Thyroid gland (tissue), 4 donors: Measurements from ENCODE around the gene RNF215. TPM values are rescaled to one million over a fixed set of nuclear protein-coding genes. Genes with fewer than 3 reads are reported as not detected.
A peak's percentile ranks its signal among the peaks of the same experiment; 100 is the strongest.

Source experiments
- DNase-seq, 2 donors: peaks; one replicate each; pipeline ENCODE4 v3.0.0-alpha.2; 2019
- H3K27ac ChIP-seq, 3 donors: fragments of 200-600 bp; sonication (generic); 1 replicate in 2 of 3; 2 replicates in 1 of 3; pipeline ENCODE4 v1.5.1; 2016 to 2019; ENCODE audit warnings: mild to moderate bottlenecking in 1 of 3, moderate library complexity in 1 of 3
- H3K27me3 ChIP-seq: fragments of 200-600 bp; sonication (generic); one replicate; pipeline ENCODE4 v1.5.1; 2019
- H3K36me3 ChIP-seq, 2 donors: fragments of 200-600 bp; sonication (generic); one replicate each; pipeline ENCODE4 v1.5.1; 2016 to 2019
- H3K4me1 ChIP-seq, 2 donors: fragments of 200-600 bp; sonication (generic); one replicate each; pipeline ENCODE4 v1.5.1; 2017 to 2019
- H3K4me3 ChIP-seq, 3 donors: fragments of 200-600 bp; sonication (generic); replicated peaks in 1 of 3; 1 replicate in 2 of 3; 2 replicates in 1 of 3; pipeline ENCODE4 v1.5.1; 2016; ENCODE audit warnings: mild to moderate bottlenecking in 1 of 3
- H3K9me3 ChIP-seq: fragments of 200-600 bp; sonication (generic); one replicate; pipeline ENCODE4 v1.5.1; 2017
- POLR2A ChIP-seq, 2 donors: fragments of 450-650 bp; IDR thresholded peaks; one replicate each; pipeline ENCODE4 v1.6.1; 2017; ENCODE audit warnings: antibody characterized with exemption in 2 of 2, mild to moderate bottlenecking in 2 of 2, moderate library complexity in 1 of 2
- WGBS, 2 donors: methylation state at CpG; one replicate each; pipeline ENCODE4 v1.1.5; 2017; 5-methylcytosine and 5-hydroxymethylcytosine counted together
- intact Hi-C: fragments of 100-400 bp; cut with DNase I; formaldehyde crosslinking; loops from one replicate; pipeline ENCODE4 v1.15.1; 2023
- total RNA-seq, 4 donors: library from RNA; depleted of rRNA; stranded (reverse); fragments of >200 nt; gene quantifications; one replicate each; pipeline ENCODE4 v1.2.3, GENCODE V29; 2016
- TF ChIP-seq, protein P1 (sequence below), 6 experiments: fragments of 200-600 bp in 3 of 6; fragments of 450-650 bp in 3 of 6; sonication (generic) in 3 of 6; IDR thresholded peaks; one replicate each; pipeline ENCODE4 v1.5.1; 2016 to 2019; ENCODE audit warnings: antibody characterized with exemption in 6 of 6, mild to moderate bottlenecking in 2 of 6, inconsistent platforms in 1 of 6, moderate library complexity in 1 of 6

RNF215 gene
- total RNA-seq, 4 donors from 2014 or later, result 14.8 to 25.5 (median 18.8) TPM

DNA sequence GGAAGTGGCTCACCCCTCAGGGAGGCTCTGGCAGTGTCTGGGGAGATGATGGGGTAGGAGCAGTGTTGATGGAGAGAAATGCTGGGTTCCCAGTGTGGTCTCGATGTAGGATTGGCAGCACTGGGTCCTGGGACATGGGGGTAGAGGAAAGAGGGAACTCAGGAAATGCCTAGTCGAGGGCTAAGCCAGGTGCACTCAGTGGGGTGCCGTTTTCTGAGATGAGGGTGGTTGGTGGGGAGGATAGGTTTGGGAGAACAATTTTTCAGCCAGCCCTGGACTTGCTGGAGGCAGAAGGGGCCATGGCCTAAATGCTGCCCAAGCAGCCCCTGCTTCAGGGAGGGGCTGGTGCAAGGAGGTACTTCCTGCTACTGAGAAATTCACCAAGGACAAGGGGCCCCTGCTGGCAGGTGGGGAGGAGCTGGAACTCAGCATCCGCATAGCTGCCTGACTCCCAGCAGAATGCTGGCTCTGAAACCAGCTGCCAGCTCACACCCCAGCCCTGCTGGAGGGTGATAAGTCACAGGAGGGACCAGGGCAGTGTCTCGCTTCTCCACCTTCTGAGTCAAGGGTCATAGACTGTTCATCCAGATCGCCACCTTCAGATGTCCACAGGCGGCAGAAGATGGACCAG lies 24.4 kb downstream of the RNF215 start:
- Histone ChIP-seq H3K9me3 (no peaks in the 10 kb centered on the region), H3K4me1 (peaks cover 0 to 2% of the 10 kb centered on the region in 2 donors), H3K27ac (no peak overlapping the region), H3K4me3 (no peak overlapping the region), H3K36me3 (no peaks in the 10 kb centered on the region), H3K27me3 (no peaks in the 10 kb centered on the region)
- intact Hi-C loops, result no loop called here
- WGBS, 2 donors, result 79 to 81% methylated on average over 7 of the region's 7 CpGs
- no peak for TF ChIP-seq POLR2A (IDR thresholded peaks at IDR 0.05)
- TF ChIP-seq, protein P1, sequence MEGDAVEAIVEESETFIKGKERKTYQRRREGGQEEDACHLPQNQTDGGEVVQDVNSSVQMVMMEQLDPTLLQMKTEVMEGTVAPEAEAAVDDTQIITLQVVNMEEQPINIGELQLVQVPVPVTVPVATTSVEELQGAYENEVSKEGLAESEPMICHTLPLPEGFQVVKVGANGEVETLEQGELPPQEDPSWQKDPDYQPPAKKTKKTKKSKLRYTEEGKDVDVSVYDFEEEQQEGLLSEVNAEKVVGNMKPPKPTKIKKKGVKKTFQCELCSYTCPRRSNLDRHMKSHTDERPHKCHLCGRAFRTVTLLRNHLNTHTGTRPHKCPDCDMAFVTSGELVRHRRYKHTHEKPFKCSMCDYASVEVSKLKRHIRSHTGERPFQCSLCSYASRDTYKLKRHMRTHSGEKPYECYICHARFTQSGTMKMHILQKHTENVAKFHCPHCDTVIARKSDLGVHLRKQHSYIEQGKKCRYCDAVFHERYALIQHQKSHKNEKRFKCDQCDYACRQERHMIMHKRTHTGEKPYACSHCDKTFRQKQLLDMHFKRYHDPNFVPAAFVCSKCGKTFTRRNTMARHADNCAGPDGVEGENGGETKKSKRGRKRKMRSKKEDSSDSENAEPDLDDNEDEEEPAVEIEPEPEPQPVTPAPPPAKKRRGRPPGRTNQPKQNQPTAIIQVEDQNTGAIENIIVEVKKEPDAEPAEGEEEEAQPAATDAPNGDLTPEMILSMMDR (IDR thresholded peaks at IDR 0.05), result no peak
- no peak for DNase-seq

DNA sequence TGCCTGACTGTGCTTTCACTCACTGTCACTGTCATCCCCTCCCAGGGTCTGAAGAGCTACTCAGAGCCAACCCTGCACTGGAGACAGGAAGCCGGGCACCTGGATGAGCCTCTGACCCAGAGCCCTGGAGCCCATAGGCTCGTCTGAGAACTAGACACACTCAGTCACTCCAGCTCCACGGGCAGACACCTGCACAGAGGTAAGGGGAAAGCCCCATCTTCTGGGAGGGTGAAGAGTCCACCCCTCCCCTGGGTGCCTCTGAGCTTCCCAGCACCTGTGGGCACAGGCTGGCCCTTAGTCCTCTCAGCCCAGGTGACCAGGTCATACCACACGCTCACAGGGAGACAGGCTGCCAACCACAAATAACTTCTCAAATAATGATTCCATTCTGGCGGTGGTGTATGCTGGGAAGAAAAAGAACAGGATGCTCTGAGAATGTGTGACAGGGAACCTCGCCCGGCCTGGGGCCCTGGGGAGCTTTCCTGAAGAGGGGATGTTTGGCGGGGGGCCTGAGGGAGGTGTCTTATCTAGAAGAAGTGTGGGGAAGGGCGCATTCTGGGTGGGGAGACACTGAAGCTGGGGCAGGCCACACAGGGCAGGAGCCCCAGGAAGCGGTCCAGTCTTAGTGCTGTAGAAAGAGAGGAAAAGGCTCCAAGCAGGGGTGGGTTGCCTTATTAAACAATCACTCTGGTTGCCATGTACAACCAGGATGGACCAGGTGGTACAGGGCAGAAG lies 25.1 kb downstream of the RNF215 start:
- WGBS, 2 donors, result 86 to 91% methylated on average over 9 of the region's 10 CpGs
- H3K4me1 ChIP-seq, result peaks cover 0 to 8% of the 10 kb centered on the region in 2 donors
- H3K27ac ChIP-seq, result no peak overlapping the region
- H3K36me3 ChIP-seq, result no peaks in the 10 kb centered on the region
- intact Hi-C loops, result no loop called here
- H3K27me3 ChIP-seq, result no peaks in the 10 kb centered on the region
- no peak for DNase-seq
- no peak overlapping the region for H3K4me3 ChIP-seq
- no peaks in the 10 kb centered on the region for H3K9me3 ChIP-seq
- no peak for TF ChIP-seq POLR2A (IDR thresholded peaks at IDR 0.05)
- TF ChIP-seq, protein P1 (IDR thresholded peaks at IDR 0.05), result no peak

DNA sequence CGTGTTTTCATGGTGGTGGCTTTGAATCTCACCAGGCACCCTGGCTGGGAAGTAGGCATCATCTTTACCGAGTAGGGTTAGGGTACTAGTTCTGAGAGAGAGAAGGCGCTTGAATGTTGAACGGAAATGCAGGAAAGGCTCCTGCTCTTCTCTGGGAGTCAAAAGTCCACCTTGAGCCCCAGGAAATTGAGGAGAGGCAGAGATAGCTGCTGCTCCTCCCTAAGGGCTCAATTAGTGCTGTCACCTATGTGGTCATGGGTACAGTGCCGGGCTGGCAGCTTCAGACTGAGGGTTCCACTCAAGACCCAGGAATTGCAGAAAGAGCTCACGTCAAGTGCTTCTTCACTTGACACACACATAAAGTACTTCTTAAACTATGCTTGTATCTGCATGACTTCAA lies 28.7 kb downstream of the RNF215 start:
- Histone ChIP-seq H3K36me3 (no peaks in the 10 kb centered on the region), H3K4me1 (peaks cover 23 to 33% of the 10 kb centered on the region in 2 donors), H3K27ac (no peak overlapping the region), H3K4me3 (no peak overlapping the region), H3K9me3 (no peaks in the 10 kb centered on the region), H3K27me3 (no peaks in the 10 kb centered on the region)
- TF ChIP-seq, protein P1 (IDR thresholded peaks at IDR 0.05), result no peak
- no peak for TF ChIP-seq POLR2A (IDR thresholded peaks at IDR 0.05)
- no peak for DNase-seq
- WGBS, 2 donors, result 87 to 90% methylated on average over 6 of the region's 6 CpGs
- intact Hi-C loops, result no loop called here

DNA sequence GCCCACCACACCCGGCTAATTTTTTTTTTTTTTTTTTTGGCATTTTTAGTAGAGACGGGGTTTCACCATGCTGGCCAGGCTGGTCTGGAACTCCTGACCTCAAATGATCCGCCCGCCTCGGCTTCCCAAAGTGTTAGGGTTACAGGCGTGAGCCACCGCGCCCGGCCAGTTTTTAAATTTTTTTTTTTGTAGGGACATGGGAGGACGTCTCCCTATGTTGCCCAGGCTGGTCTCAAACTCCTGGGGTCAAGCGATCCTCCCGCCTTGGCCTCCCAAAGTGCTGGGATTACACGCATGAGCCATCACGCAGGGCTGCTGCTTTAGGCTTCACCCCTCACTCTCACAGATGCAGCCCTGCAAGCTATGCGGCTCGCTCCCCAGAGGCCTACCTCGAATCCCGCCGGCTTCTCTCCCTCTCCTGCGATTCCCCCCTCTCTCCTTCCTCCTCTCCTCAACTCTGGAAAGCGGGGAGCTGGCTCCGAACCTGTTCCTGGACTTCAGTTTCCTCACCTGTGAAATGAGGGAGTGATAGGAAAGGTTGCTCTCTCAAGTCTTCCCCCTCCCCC lies 29.5 kb downstream of the RNF215 start:
- H3K36me3 ChIP-seq, result peaks cover 3 to 4% of the 10 kb centered on the region in 2 donors
- H3K27ac ChIP-seq, result no peak overlapping the region
- intact Hi-C loops, result loop anchor here (2.0 kb wide), 1 partner anchor 69 kb away; the partner anchor contains the start of gene CASTOR1
- no peaks in the 10 kb centered on the region for H3K9me3 ChIP-seq
- TF ChIP-seq, protein P1 (IDR thresholded peaks at IDR 0.05), result no peak
- no peak for TF ChIP-seq POLR2A (IDR thresholded peaks at IDR 0.05)
- H3K4me3 ChIP-seq, result peak overlapping the region in 2 of 3 donors; percentile 30 to 66
- peaks cover 23 to 34% of the 10 kb centered on the region in 2 donors for H3K4me1 ChIP-seq
- WGBS, 2 donors, result 54 to 59% methylated on average over 22 of the region's 22 CpGs
- H3K27me3 ChIP-seq, result no peaks in the 10 kb centered on the region
- no peak for DNase-seq

DNA sequence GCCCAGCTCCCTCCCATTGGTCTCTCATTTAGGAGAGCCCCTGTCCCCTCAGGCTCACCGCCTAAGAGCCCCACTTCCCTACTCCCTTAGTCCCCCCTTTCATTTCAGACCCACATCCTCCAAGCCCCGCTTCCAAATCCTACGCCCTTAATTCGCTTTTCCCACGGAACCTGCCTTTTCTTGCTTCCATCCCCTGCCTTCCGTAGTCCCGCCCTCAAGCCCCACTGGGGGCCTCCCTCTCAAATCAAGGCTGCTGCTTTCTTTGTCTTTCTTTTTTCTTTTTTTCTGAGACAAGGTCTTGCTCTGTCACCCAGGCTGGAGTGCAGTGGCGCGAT lies 30.0 kb downstream of the RNF215 start:
- WGBS, 2 donors, result 1 to 2% methylated on average over 9 of the region's 9 CpGs
- no peak for DNase-seq
- no peaks in the 10 kb centered on the region for H3K9me3 ChIP-seq
- intact Hi-C loops, result loop anchor here (2.0 kb wide), 1 partner anchor 68 kb away; the partner anchor contains the start of gene CASTOR1
- TF ChIP-seq, protein P1 (IDR thresholded peaks at IDR 0.05), result no peak
- TF ChIP-seq POLR2A (IDR thresholded peaks at IDR 0.05), result no peak
- peak overlapping the region; percentile 30 to 93 (median 66) for H3K4me3 ChIP-seq
- peaks cover 8 to 9% of the 10 kb centered on the region in 2 donors for H3K36me3 ChIP-seq
- H3K4me1 ChIP-seq, result peaks cover 23 to 34% of the 10 kb centered on the region in 2 donors
- H3K27me3 ChIP-seq, result no peaks in the 10 kb centered on the region
- peak overlapping the region in 2 of 3 donors; percentile 95 to 97 for H3K27ac ChIP-seq
